PFSK-1 (cell line): ENCODE results near the gene KIF26B.

Experiments used
- FOXP2 ChIP-seq: optimal IDR thresholded peaks from 2 replicates; pipeline ENCODE3; 2011; ENCODE audit warnings: borderline replicate concordance, control low read depth, inconsistent platforms; ENCODE audit not compliant: insufficient read depth; ENCODE audit errors: extremely low read length, extremely low read depth
- POLR2AphosphoS5 ChIP-seq: IDR thresholded peaks from 2 replicates; pipeline ENCODE4 v1.6.1; 2012; ENCODE audit warnings: low read depth, mild to moderate bottlenecking, control low read depth, low read length, moderate library complexity
- SIN3A ChIP-seq: IDR thresholded peaks from 2 replicates; pipeline ENCODE4 v1.6.1; 2012; ENCODE audit warnings: mild to moderate bottlenecking, low read length, moderate library complexity, borderline replicate concordance; ENCODE audit not compliant: insufficient read depth
- TAF1 ChIP-seq: IDR thresholded peaks from 2 replicates; pipeline ENCODE4 v1.6.1; 2012; ENCODE audit warnings: low read length, control low read depth, borderline replicate concordance; ENCODE audit not compliant: insufficient read depth
- TF ChIP-seq, protein P1 (sequence below), 2 experiments: IDR thresholded peaks; 2 replicates each; pipeline versions ENCODE4 v1.6.1 to v1.8.0; 2011 to 2012; ENCODE audit warnings: low read depth in 2 of 2, low read length in 2 of 2, control low read depth in 1 of 2, inconsistent platforms in 1 of 2, mild to moderate bottlenecking in 1 of 2, moderate library complexity in 1 of 2; ENCODE audit not compliant: insufficient read depth in 1 of 2

The KIF26B gene

GRCh38 chr1:245693941-245694752 is 539.4 kb downstream of the KIF26B start:
- no peak for TF ChIP-seq SIN3A
- TF ChIP-seq, protein P1, sequence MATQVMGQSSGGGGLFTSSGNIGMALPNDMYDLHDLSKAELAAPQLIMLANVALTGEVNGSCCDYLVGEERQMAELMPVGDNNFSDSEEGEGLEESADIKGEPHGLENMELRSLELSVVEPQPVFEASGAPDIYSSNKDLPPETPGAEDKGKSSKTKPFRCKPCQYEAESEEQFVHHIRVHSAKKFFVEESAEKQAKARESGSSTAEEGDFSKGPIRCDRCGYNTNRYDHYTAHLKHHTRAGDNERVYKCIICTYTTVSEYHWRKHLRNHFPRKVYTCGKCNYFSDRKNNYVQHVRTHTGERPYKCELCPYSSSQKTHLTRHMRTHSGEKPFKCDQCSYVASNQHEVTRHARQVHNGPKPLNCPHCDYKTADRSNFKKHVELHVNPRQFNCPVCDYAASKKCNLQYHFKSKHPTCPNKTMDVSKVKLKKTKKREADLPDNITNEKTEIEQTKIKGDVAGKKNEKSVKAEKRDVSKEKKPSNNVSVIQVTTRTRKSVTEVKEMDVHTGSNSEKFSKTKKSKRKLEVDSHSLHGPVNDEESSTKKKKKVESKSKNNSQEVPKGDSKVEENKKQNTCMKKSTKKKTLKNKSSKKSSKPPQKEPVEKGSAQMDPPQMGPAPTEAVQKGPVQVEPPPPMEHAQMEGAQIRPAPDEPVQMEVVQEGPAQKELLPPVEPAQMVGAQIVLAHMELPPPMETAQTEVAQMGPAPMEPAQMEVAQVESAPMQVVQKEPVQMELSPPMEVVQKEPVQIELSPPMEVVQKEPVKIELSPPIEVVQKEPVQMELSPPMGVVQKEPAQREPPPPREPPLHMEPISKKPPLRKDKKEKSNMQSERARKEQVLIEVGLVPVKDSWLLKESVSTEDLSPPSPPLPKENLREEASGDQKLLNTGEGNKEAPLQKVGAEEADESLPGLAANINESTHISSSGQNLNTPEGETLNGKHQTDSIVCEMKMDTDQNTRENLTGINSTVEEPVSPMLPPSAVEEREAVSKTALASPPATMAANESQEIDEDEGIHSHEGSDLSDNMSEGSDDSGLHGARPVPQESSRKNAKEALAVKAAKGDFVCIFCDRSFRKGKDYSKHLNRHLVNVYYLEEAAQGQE (IDR thresholded peaks at IDR 0.05; ENCODE audit: insufficient read depth in 1 of 2, low read depth in 2 of 2, low read length in 2 of 2), result no peak
- TF ChIP-seq TAF1, result no peak
- no peak for TF ChIP-seq POLR2AphosphoS5
- no peak for TF ChIP-seq FOXP2

- TF ChIP-seq, protein P1 (IDR thresholded peaks at IDR 0.05; ENCODE audit: insufficient read depth in 1 of 2, low read depth in 2 of 2, low read length in 2 of 2), result no peak
- TF ChIP-seq POLR2AphosphoS5, result no peak
- no peak for TF ChIP-seq FOXP2
These were observed 540.0 kb downstream of the KIF26B start for GRCh38 chr1:245694753-245695195.

- TF ChIP-seq, protein P1 (IDR thresholded peaks at IDR 0.05; ENCODE audit: insufficient read depth in 1 of 2, low read depth in 2 of 2, low read length in 2 of 2), result no peak
- TF ChIP-seq POLR2AphosphoS5, result no peak
- no peak for TF ChIP-seq TAF1
- TF ChIP-seq SIN3A, result no peak
- no peak for TF ChIP-seq FOXP2
These were observed 540.4 kb downstream of the KIF26B start for GRCh38 chr1:245695211-245695610.

DNA sequence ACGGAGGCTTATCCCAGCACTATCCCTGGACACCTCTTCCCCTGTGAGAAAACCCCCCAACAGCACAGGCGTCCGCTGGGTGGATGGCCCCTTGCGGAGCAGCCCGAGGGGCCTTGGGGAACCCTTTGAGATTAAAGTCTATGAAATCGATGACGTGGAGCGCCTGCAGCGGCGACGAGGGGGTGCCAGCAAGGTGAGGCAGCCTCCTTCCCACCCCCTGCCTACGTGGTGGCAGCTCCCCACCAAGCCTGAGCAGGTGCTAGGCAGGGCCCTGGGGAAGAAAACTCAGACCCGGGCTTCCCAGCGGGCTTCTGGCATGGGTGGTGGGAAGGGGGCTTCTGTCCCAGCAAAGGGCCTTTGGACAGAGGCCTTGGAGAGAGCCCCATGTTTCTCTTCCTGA is 543.3 kb downstream of the KIF26B start:
- TF ChIP-seq POLR2AphosphoS5, result no peak
- TF ChIP-seq SIN3A, result no peak
- TF ChIP-seq, protein P1 (IDR thresholded peaks at IDR 0.05; ENCODE audit: insufficient read depth in 1 of 2, low read depth in 2 of 2, low read length in 2 of 2), result no peak
- no peak for TF ChIP-seq TAF1
